SK-N-SH treated with all-trans-retinoic acid at 6 μM for 48 hours (cell line): ENCODE data around the gene KCTD10.

Experiments used
- CREB5 ChIP-seq: fragments of 250-450 bp; sonication (Bioruptor Pico); IDR thresholded peaks from 2 replicates; pipeline ENCODE4 v1.5.1; 2020; ENCODE audit warnings: low read depth, mild to moderate bottlenecking, moderate library complexity
- ESRRG ChIP-seq: fragments of 250-450 bp; sonication (Bioruptor Pico); IDR thresholded peaks from 2 replicates; pipeline ENCODE4 v1.6.1; 2021; ENCODE audit warnings: mild to moderate bottlenecking
- RARB ChIP-seq: fragments of 250-450 bp; sonication (Bioruptor Pico); IDR thresholded peaks from 2 replicates; pipeline ENCODE4 v1.8.0; 2021; ENCODE audit warnings: mild to moderate bottlenecking, moderate library complexity
- SNAI2 ChIP-seq: fragments of 250-450 bp; sonication (Bioruptor Pico); IDR thresholded peaks from 2 replicates; pipeline ENCODE4 v1.5.0; 2020; ENCODE audit warnings: mild to moderate bottlenecking, moderate library complexity
- TOX ChIP-seq: fragments of 250-450 bp; sonication (Bioruptor Pico); IDR thresholded peaks from 2 replicates; pipeline ENCODE4 v1.8.0; 2021; ENCODE audit warnings: mild to moderate bottlenecking, moderate library complexity, borderline replicate concordance
- ZFP3 ChIP-seq: fragments of 250-450 bp; sonication (Bioruptor Pico); IDR thresholded peaks from 2 replicates; pipeline ENCODE4 v1.5.0; 2020; ENCODE audit warnings: mild to moderate bottlenecking, moderate library complexity
- ZFP30 ChIP-seq: fragments of 450-650 bp; formaldehyde crosslinking; IDR thresholded peaks from 2 replicates; pipeline ENCODE4 v1.5.0; 2022; ENCODE audit warnings: mild to moderate bottlenecking, moderate library complexity
- ZNF70 ChIP-seq: fragments of 450-650 bp; formaldehyde crosslinking; IDR thresholded peaks from 2 replicates; pipeline ENCODE4 v1.5.0; 2020; ENCODE audit warnings: mild to moderate bottlenecking, moderate library complexity

- TF ChIP-seq ZFP3 (CRISPR knock-in tag) = no peak
- no peak for TF ChIP-seq ZNF70
- TF ChIP-seq TOX (CRISPR knock-in tag) = no peak
- no peak for TF ChIP-seq SNAI2
- no peak for TF ChIP-seq CREB5 (CRISPR knock-in tag)
- no peak for TF ChIP-seq RARB
- TF ChIP-seq ZFP30 (CRISPR knock-in tag) = no peak
- no peak for TF ChIP-seq ESRRG
These were observed 17.9 kb downstream of the KCTD10 start for GRCh38 chr12:109459247-109459646.
